ENCODE measurements around the gene RPP25L. TPM values are rescaled to one million over a fixed set of nuclear protein-coding genes. Genes with fewer than 3 reads are reported as not detected.

Gene RPP25L
- total RNA-seq, 1 experiment from 2014 or later, result 51.1 TPM

- intact Hi-C loops (cut with micrococcal nuclease), result no loop called here
- POLR2A ChIA-PET, result no interaction called here
Observed at GRCh38 chr9:34623374-34624235, 11.7 kb upstream of the RPP25L start.

More at GRCh38 chr9:34623374-34624235, 11.7 kb upstream of the RPP25L start:
- no peaks in the 10 kb centered on the region for H3K9me3 ChIP-seq (ENCODE audit: control insufficient read depth in 1 of 2, insufficient read depth in 1 of 2, low read depth in 1 of 2, low read length in 2 of 2)
- no peak for DNase-seq (ENCODE audit: low read depth, low spot score)
- no peaks in the 10 kb centered on the region for H4K20me1 ChIP-seq (ENCODE audit: insufficient read depth)
- H3K27ac ChIP-seq (ENCODE audit: low read depth, low read length), result no peak overlapping the region
- H3K9ac ChIP-seq (ENCODE audit: low read length), result no peak overlapping the region
- no peak for ATAC-seq
- ChIA-PET CTCF (interaction anchor here (1.0 kb wide), 1 partner anchor 10 kb away, joined by 3 read pairs; no protein-coding TSS in a partner anchor), RAD21 (ENCODE audit: low non-redundant PET in 1 of 2, low total read pairs in 2 of 2, uncharacterized antibody in 2 of 2, unreplicated experiment in 2 of 2) (no interaction called here)
- H3K27me3 ChIP-seq (ENCODE audit: insufficient read depth, low read length), result peaks cover 8% of the 10 kb centered on the region; the same call in 1 of the 2 replicates
- H3K4me2 ChIP-seq (ENCODE audit: low read length), result no peak overlapping the region
- no peaks in the 10 kb centered on the region for H3K36me3 ChIP-seq (ENCODE audit: control insufficient read depth in 1 of 2, insufficient read depth in 2 of 2, low read length in 2 of 2)
- H3K9me2 ChIP-seq (ENCODE audit: insufficient read depth), result no peaks in the 10 kb centered on the region
- H3K4me3 ChIP-seq (replicated peaks in 1 of 2; ENCODE audit: low read depth in 1 of 2, low read length in 2 of 2), result no peak overlapping the region
- no peak overlapping the region for H2AFZ ChIP-seq (ENCODE audit: low read depth, low read length, poor library complexity, severe bottlenecking)
- TF ChIP-seq RAD21 (IDR thresholded peaks at IDR 0.05; ENCODE audit: low read depth) (no peak), SP1 (IDR thresholded peaks at IDR 0.05; ENCODE audit: low read depth) (no peak), CBX3 (IDR thresholded peaks at IDR 0.05; ENCODE audit: low read depth) (no peak), JUND (IDR thresholded peaks at IDR 0.05) (no peak), CTCF (IDR thresholded peaks at IDR 0.05 in 2 of 3, conservative IDR thresholded peaks at IDR 0.05 in 1 of 3; ENCODE audit: borderline replicate concordance in 1 of 3, insufficient read depth in 1 of 3, low read depth in 2 of 3, low read length in 2 of 3) (no peak), YY1 (IDR thresholded peaks at IDR 0.05; ENCODE audit: extremely low read depth, insufficient replicate concordance, low read depth, low read length) (no peak), POLR2A (IDR thresholded peaks at IDR 0.05; ENCODE audit: borderline replicate concordance, extremely low read depth, insufficient read depth, insufficient read length) (no peak), MAX (IDR thresholded peaks at IDR 0.05) (no peak), EGR1 (IDR thresholded peaks at IDR 0.05; ENCODE audit: low read depth) (no peak), SRF (IDR thresholded peaks at IDR 0.05; ENCODE audit: low read depth) (no peak), ZFX (IDR thresholded peaks at IDR 0.05) (no peak), TCF7L2 (IDR thresholded peaks at IDR 0.05; ENCODE audit: borderline replicate concordance, extremely low read depth, insufficient read depth, insufficient read length) (no peak), POLR2AphosphoS5 (IDR thresholded peaks at IDR 0.05; ENCODE audit: low read depth, low read length) (no peak), REST (IDR thresholded peaks at IDR 0.05; ENCODE audit: low read depth) (no peak), SIN3A (IDR thresholded peaks at IDR 0.05; ENCODE audit: low read depth) (no peak), CEBPB (IDR thresholded peaks at IDR 0.05; ENCODE audit: low read depth) (no peak), EZH2phosphoT487 (IDR thresholded peaks at IDR 0.05; ENCODE audit: borderline replicate concordance) (no peak)
- peaks cover 11 to 20% of the 10 kb centered on the region in 2 experiments for H3K4me1 ChIP-seq (ENCODE audit: control insufficient read depth in 1 of 2, insufficient read depth in 2 of 2, low read length in 2 of 2)
- peaks cover 5% of the 10 kb centered on the region; the same call in 1 of the 2 replicates for H3K79me2 ChIP-seq (ENCODE audit: insufficient read depth, low read length)
- no TSS peak for BruUV-seq (replicated peaks)

Measured in HCT116 (cell line).